HG03521 (cell line): Measurements from ENCODE around the gene CLSTN2.

Experiments
- ATAC-seq: cut with Tn5 transposase; IDR thresholded peaks from one replicate; pipeline ENCODE4 v1.9.1; 2021; ENCODE audit warnings: mild to moderate bottlenecking, moderate library complexity; ENCODE audit not compliant: unreplicated experiment

The CLSTN2 gene

DNA sequence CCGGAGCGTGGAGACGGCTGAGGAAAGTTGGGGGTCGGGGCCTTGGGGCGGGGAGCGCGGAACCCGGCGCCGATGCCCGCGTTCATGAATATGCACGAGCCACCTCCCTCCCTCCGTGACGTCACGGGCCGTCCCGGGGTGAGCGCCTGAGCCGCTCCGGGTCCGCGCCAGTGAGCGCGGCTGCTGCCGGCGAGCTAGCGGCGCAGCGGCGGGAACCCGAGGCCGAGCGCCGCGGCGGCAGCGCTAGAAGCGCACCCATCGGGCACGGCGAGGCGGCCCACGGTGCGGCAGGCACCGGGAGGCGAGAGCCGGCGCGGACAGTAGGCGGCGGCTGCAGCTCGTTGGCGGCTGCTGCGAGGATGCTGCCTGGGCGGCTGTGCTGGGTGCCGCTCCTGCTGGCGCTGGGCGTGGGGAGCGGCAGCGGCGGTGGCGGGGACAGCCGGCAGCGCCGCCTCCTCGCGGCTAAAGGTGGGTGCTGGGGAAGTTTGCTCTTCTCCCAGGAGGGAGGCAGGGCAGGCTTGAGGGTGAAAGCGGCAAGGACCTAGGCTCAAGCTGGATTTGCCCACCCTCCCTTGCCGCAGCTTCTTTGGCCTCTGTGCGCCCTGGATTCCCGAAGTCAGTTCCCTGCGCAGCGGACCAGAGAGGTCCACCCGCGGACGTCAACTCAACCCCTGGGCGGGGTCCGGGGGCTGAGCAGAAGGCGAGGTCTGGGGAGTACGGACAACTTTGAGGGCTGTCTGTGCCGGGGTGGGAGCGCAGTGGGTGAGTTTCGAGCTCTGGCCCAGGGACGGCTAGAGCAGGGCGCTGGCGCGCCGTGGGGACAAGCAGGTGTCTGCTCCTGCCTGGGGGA is at the start of gene CLSTN2:
Gene CLSTN2, plus strand, starts transcription at position 170 of the 850 bp plus-strand sequence.
- ATAC-seq, result peak; percentile 64

DNA sequence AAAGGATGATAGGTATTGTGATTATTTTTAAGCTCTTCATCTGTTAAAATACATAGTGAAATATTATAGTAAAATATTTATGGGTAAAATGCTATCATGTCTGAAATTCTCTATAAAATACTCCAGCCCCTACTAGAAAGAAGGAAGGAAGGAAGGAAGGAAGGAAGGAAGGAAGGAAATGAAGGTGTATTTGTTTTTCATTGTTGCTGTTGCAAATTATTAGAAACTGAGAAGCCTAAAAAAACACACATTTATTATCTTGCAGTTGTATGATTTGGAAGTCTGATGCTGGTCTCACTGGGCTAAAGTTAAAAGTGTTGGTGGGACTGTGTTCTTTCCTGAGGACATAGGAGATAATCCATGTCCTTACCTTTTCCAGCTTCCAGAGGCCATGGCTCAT is 47.6 kb upstream of the CLSTN2 start:
- no peak for ATAC-seq

DNA sequence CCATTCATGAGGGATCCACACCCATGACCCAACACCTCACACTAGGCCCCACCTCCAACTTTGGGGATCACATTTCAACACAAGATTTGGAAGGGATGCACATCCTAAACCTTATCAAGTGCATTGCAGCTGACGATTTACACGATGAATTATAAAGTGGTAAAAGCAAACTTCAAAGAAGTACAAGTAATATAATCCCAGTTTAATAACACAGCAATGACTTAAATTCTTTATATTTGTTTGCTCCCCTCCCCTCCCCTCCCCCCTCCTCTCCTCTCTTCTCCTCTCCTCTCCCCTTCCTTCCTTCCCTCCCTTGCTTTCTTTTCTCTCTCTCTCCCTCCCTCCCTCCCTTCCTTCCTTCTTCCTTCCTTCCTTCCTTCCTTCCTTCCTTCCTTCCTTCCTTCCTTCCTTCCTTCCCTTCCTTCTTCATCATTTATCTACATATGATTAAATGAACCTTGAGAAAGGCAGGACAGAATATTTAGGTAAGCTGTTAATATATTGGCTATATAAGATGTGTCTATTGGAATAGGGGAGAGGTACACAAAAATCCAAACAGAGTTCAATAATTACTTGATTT is 46.3 kb upstream of the CLSTN2 start:
- ATAC-seq, result no peak

DNA sequence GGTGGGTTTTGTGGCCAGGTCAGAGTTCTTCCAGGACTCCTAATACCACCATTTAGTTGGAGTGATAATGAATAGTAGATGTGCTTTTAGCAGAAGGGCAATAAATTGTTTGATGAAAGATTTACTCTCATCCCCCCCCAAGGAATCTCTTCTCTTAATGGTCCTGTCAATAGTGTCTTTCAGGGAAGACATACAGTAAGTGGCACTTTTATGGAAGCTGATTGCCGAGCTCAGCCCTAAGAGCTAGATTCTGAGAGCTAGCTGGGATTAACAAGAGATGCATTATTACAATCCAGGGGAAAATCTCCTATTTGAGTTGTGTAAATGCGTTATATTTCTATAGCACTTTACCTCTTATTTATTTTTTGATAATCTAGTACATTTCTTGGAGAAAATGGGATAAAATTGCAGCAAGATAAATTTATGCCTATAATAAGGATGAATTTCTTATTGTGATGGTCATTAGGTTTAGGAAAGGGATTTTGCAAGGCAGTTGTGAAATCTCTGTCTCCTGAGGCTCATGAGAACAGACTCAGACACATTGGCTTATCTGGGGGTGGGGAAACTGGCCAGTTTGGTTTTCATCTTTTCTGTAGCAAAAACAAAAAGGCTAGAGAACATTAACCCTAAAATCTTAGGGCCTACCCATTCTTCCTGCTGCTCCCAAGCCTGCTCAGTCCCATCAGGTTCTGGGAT is 41.6 kb upstream of the CLSTN2 start:
- ATAC-seq, result no peak

DNA sequence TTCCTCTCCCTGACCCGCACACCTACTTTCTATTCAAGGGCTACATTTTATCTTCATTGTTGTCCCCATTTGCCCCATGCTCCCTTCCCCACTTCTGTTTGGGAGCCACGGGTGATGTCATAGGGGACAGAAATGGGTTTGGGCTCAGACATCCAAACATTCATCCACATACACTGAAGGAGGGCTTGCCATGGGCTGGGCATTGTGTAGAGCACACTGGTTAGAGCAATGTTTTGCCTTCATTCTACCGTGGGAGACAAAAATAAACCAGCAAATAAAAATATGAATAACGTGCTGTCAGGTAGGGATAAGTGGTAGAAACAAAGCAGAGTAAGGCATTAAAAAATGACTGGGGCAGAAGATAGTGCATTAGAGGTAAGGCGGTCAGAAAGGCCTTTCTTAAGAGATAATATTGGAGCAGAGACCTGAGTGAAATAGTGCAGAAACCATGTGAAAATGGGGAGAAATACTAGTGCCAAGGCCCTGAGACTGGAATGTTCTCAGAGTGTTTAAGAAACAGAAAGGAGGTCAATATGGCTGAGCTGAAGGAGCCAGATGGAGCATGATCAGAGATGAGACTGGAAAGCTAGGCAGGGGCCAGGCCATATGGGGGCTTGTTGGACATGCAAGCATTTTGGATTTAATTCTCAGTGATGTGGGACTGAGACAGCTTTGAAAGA is 40.9 kb upstream of the CLSTN2 start:
- no peak for ATAC-seq

DNA sequence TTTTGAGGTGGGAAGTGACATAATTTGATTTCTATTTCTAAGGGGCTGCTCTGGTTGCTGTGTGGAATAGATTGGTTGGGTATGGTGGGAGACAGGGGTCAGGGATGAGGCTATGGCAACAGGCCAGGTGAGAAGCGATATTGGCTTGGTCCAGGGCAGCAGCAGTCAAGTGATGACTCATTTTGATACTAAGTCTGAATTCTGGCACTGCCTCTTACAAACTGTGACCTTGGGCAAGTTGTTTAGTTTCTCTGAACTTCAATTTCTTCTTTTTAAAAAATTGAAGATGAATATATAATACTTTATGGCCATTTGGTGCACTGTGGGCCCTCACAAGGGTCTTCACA is 40.4 kb upstream of the CLSTN2 start:
- ATAC-seq, result no peak

DNA sequence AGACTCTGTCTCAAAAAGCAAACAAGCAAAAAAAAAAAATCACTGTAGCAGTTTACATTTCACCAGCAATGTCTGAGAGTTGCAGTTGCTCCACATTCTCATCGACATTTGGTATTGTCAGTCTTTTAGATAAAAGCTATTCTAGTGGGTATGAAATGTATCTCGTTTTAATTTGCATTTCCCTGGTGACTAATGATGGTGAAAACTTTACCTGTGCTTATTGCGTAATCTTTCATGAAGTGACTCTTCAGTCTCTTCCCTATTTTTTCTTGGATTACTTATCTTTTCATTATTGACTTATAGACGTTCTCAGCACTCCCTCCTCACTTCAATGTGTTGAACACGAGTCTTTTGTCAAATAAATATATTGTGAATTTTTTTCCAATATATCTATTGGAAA is 37.2 kb upstream of the CLSTN2 start:
- no peak for ATAC-seq

DNA sequence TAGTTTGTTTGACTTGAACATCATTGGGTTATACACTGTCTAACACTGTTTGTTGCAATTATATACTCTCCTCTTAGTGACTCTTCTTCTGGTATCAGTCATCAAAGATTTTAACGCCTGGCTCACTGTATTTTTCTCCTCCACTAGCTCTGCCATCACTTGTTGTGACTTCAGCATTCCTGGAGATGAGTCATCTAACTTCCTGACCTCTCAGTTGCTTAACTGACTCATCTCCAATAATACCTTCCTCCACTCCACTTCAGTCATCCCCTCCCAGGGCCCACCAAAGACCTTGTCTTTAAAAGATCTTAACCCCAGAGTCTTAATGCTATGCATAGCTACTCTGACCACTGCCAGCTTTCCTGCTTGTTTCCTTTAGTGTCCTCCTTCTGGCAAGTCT is 28.6 kb upstream of the CLSTN2 start:
- no peak for ATAC-seq

DNA sequence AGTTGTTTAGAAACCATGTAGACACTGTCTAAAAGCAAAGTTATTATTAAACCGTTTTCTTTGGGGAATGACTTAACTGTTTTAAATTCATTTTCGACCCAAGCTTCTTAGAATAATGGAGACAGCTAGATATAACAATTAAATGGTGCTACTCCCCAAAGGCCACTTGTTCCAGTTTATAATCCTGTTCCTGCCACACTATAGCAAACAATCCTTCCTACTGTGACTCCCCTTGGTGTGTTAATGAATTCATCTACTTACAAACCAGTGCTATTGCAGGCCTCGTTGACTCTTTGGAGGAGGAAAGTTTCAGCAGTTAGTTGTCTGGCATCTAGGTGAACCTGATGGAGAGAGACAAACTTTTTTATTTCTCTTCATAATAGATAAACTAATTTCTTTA is 25.2 kb upstream of the CLSTN2 start:
- no peak for ATAC-seq

DNA sequence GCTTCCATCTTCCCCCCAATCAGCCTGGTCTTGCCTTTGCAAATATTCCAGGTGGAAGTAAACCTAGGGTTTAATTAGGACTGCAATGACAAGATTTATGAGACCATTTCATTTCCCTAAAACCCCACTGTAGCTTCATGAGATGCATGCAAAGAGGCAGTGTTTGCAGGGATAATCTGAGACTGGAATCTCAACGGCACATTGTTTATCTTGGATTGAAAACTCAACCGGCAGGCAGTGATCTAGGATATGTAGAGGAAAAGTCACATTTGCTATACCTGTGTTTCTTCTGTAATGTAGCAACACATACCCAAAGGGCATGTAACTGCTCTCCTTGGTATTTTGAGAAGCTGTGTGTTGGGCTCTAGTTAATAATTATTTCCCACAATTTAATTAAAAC is 18.7 kb upstream of the CLSTN2 start:
- no peak for ATAC-seq

DNA sequence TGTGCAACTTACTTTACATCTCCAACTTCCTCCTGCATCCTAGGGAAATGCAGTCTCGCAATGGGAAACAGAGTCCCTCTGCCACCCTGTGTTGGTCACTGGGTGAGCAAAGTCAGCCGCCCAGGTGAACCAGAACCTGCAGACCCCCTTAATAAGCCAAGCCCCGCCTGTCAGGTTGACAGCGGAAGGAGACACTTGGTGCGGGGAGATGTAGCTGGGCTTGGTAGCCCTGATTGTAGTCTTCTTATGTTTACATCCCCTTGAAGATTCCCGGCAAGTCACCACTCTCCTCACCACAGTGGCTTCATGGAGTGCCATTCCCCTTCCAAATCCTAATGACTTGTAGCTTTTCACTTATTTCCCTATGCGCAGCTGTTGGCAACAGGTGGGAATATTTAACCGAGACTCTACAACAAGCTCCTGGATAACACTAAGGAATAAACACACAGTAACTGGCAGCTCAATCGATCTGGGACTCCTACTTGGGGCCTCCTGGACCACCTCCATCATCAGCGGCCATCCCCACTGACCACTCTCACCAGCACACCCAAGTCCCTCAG is 17.7 kb upstream of the CLSTN2 start:
- ATAC-seq, result no peak

DNA sequence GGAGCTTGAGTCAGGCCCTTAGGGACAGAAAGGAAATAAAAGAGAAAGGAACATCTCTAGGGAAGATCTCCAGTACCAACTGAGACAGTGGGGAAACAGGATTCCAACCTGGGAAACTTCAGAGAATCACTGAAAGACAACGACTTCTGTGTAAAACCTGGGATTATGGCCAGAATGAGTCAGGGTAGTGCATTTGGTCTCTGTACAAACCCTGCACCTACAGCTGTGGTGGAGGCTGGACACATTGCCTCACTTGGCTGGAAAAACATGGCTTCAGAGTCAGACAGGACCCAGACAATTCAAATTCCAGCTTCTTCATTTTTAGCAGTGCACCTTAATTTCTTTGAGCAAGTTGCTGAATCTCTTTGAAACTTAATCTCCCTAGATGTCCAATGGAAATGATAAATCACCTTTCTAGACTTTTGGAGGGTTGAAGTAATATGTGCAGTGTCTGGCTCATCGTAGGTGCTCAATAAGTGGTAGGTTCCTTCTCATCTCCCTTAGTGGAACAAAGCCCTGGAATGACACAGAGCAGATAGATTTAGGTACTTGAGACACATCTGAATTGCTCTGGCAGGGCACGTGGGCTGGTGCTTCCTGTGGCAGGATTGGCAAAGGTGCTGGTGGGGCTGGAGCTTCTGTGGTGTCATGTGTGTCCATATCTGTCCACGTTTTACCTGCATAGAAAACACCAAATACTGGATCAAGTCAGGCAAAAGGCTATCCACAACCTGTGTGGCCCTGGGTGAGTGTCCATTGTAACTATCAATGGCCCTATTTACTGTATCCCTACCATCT is 6.1 kb upstream of the CLSTN2 start:
- no peak for ATAC-seq

DNA sequence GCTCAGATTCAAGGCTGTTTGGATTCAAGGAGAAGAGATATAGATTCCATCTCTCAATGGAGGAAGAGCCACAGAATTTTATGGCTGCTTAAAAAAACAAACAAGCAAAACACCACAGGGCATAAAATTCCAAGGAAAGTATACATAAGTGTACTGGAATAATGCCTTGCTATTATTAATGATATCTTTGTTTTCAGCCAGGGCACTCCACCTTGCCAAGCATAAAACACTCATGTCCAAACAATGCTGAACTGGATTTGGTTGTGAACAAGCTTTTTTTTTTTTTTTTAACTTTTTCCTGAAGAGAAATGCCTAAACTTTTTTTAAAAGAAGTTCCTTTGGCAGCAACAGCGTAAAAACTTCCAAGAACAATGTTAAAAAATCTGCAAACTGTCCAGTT is 4.8 kb upstream of the CLSTN2 start:
- no peak for ATAC-seq

DNA sequence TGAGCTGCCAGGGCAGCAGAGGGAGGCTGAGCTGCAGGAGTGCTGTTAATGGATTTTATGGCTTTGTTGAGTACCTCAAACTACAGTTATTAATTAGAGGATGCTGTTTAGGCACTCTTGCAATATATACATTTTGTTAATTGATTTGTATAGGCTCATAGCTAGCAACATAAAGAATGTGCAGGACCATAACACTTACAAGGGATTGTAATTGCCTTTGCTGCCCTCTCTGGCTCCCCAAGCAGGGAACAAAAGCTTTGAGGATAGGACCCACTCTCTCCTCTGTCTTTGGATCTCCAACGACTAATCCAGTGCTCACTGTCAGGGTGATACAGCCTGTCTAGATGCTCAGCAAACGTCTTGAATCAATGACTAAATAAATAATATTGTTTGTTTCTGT is 1.2 kb upstream of the CLSTN2 start:
- no peak for ATAC-seq

DNA sequence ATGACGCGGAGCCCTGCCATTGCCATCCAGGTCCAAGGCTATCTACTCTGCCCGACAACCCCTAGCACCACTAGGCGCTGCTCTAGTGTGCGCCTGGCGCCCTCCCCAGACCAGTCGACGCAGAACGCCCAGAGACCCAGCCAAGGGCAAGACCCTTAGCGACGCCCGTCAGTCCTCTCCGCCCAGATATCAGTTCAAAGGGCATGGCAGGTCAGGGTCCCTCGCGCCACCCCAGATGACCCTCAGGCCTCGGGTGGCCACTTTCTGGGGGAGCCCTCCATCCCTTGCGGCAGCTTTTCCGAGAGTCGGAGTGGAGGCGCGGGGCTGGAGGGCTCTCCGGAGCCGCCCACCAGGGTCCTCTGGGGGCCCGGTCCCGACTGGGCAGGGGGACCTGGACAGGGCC is 371 bp upstream of the CLSTN2 start:
- ATAC-seq, result no peak

DNA sequence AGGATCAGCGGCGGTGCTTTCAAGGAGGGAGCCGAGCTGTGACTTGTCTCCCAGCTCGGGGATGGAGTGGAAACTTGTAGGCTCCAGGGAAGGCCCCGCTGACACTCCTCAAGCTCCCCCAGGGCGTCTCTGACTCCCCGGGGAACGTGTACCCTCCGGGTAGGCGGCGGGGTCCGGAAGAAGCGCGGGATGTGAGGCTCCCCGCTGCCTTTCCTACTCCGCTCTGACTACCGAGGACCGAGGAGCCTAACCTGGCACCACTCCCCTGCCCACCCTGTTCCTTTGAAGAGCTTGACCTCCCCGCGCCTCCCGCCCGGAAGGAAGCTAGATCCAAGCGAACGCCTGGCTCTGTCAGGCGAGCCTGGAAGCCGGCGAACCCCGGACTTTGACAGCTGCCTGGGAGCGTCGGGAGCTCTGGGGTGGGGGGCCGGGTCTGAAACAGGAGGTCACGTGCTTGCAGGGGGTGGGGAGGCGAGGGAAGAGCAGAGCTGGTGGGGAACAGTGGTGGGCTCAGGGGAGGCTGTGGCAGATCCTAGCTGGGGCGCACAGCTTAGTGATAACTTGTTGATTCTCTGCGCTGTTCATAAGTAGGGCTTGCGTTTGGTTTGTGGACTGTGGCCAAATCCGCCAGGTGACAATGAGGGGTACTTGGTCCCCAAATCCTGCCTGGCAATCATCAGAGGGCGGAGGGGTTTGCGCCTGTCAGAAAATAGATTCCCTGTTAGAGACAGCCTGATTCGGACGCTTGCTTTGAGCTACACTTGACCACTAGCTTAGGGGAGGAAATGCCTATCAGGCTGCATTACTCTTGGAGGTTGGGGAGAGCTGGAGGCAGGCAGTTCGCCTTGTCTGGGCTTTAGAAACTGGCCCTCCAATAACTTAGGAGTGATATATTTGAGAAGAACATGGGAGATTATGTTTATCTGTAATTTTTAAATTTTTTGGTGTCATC is 1.2 kb downstream of the CLSTN2 start:
- ATAC-seq, result no peak

DNA sequence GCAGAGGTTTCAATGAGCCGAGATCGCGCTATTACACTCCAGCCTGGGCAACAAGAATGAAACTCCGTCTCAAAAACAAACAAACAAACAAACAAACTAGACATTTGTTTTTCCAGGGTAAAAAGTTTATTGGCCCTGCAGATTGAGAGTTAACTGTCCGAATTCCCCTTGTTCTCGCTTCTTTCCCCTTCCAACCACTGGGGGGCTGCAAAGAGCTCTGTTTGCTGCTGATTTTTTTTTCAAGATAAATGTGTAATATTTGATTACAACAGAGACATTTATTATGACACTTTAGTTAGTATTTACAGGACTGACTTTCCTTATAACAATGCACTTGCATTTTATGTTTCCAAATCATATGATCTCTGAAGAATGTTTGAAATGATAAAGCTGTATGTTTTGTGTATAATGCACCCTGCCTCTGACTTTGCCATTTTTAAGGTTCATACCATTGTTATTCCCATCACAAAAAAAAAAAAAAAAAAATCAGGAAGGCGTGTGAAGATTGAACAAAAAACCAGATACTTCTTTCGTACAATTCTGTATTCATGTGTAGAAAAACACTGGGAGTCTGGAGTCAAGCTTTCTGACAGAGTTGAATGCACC is 2.8 kb downstream of the CLSTN2 start:
- ATAC-seq, result no peak

DNA sequence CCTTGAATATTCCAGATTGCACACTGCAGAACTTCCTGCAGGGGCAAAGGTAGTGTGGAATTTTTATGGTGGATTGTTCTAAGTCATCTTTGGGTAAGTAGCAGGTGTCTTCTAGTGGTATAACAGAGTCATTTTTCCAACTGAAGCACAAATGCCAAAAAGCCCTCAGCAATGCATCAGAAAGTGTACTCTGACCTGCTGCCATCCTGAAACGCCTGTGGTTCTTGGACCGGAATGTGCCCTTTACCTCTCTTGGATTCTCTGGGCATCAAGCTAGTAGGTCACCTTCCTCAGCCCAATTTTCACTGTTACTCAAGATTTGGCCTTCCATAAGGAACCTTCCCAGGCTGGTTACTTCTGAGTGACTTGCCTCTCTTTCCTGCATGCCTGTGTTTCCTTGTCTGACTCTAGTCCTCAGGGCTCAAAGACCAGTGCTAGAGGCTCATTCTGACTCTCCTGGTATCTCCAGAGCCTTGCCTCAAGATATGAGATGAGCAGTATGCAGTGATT is 4.8 kb downstream of the CLSTN2 start:
- no peak for ATAC-seq

DNA sequence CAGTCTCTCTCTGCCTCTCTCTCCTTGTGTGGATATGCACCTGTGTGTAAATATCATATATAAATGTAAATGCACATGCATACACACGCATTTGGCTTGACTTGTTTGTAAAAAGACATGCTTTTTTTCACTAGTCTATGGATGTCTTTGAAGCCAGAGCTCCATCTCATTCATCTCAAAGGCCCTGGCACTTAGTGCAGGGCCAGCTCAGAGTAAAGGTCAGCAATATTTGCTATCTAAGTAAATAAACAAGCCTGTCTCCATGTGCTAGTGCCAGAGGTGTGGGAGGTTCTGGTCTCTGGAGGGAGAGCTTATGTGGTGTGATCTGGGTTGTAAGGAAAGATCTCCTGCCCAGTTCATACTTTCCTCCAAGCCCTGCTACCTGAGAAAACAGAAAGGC is 5.6 kb downstream of the CLSTN2 start:
- ATAC-seq, result no peak
